ENCODE results near the gene CLCA4. TPM values are rescaled to one million over a fixed set of nuclear protein-coding genes. Genes with fewer than 3 reads are reported as not detected.

The CLCA4 gene
- total and polyA plus RNA-seq, 9 of the 15 experiments (the other 6 are each of a cell fraction or from before 2014, with no cell fraction given) = not detected

DNA sequence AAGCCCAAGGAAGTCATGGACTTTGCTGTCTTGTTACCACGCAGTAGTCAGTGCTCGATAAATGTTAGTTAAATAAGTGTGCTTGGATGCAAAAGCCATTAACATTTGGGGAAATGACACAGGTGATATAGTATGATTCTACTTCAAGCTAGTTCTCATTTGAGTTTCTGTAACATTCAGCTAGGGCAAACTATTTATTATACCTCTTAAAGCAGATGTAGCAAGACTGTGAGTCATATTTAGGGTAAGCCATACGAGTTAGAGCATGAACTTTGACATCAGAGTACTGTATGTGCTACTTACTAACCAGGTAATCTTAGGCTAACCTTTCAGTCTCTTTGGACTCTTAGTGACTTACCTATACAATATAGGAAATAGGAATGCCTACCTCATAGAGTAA, 21.0 kb downstream of the CLCA4 start:
- Histone ChIP-seq H4K20me1 (replicated peaks; ENCODE audit: control insufficient read depth, insufficient read depth, low read length) (no peaks in the 10 kb centered on the region), H3K79me2 (ENCODE audit: control insufficient read depth, insufficient read depth, low read length) (no peaks in the 10 kb centered on the region), H3K4me2 (ENCODE audit: insufficient read depth, low read length) (no peak overlapping the region), H3K9me1 (ENCODE audit: control insufficient read depth, insufficient read depth, low read length) (no peaks in the 10 kb centered on the region), H3K36me3 (ENCODE audit: control insufficient read depth, insufficient read depth, low read length) (no peaks in the 10 kb centered on the region), H3K9me3 (replicated peaks; ENCODE audit: control insufficient read depth, insufficient read depth, low read depth, low read length) (no peaks in the 10 kb centered on the region), H3K9ac (ENCODE audit: insufficient read depth in 1 of 2, low read depth in 2 of 2, low read length in 2 of 2) (no peak overlapping the region), H3K27me3 (ENCODE audit: control insufficient read depth in 2 of 2, insufficient read depth in 2 of 2, low read length in 2 of 2) (no peaks in the 10 kb centered on the region), H3K4me1 (replicated peaks in 1 of 2; ENCODE audit: control insufficient read depth in 2 of 2, insufficient read depth in 2 of 2, low read length in 2 of 2) (no peaks in the 10 kb centered on the region), H3K27ac (ENCODE audit: extremely low read depth, low read depth, low read length) (no peak overlapping the region), H2AFZ (ENCODE audit: low read depth, low read length) (no peak overlapping the region), H3K4me3 (no peak overlapping the region)
- POLR2A ChIA-PET = no interaction called here
- CTCF ChIA-PET (ENCODE audit: low intra/inter-chr PET ratio) = no interaction called here
- DNase-seq (ENCODE audit: extremely low read depth in 1 of 4, low spot score in 3 of 4) = no peak
- ATAC-seq = no peak
- intact Hi-C loops (cut with micrococcal nuclease) (no loop called here), in situ Hi-C loops (cut with MboI) (no loop called here)
- 2% methylated on average over 3 of the region's 3 CpGs for WGBS (ENCODE audit: insufficient coverage, low coverage, missing lambda C conversion rate)
- no peak for FAIRE-seq
- BruUV-seq (replicated peaks) = no TSS peak
- TF ChIP-seq, protein P1, sequence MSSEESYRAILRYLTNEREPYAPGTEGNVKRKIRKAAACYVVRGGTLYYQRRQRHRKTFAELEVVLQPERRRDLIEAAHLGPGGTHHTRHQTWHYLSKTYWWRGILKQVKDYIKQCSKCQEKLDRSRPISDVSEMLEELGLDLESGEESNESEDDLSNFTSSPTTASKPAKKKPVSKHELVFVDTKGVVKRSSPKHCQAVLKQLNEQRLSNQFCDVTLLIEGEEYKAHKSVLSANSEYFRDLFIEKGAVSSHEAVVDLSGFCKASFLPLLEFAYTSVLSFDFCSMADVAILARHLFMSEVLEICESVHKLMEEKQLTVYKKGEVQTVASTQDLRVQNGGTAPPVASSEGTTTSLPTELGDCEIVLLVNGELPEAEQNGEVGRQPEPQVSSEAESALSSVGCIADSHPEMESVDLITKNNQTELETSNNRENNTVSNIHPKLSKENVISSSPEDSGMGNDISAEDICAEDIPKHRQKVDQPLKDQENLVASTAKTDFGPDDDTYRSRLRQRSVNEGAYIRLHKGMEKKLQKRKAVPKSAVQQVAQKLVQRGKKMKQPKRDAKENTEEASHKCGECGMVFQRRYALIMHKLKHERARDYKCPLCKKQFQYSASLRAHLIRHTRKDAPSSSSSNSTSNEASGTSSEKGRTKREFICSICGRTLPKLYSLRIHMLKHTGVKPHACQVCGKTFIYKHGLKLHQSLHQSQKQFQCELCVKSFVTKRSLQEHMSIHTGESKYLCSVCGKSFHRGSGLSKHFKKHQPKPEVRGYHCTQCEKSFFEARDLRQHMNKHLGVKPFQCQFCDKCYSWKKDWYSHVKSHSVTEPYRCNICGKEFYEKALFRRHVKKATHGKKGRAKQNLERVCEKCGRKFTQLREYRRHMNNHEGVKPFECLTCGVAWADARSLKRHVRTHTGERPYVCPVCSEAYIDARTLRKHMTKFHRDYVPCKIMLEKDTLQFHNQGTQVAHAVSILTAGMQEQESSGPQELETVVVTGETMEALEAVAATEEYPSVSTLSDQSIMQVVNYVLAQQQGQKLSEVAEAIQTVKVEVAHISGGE (CRISPR knock-in tag; IDR thresholded peaks at IDR 0.05) = no peak
- TF ChIP-seq, protein P2, sequence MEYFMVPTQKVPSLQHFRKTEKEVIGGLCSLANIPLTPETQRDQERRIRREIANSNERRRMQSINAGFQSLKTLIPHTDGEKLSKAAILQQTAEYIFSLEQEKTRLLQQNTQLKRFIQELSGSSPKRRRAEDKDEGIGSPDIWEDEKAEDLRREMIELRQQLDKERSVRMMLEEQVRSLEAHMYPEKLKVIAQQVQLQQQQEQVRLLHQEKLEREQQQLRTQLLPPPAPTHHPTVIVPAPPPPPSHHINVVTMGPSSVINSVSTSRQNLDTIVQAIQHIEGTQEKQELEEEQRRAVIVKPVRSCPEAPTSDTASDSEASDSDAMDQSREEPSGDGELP (CRISPR knock-in tag; IDR thresholded peaks at IDR 0.05; ENCODE audit: borderline replicate concordance) = no peak
- TF ChIP-seq HOXB6 (CRISPR knock-in tag; IDR thresholded peaks at IDR 0.05; ENCODE audit: borderline replicate concordance) = no peak
- no peak for TF ChIP-seq HDAC8 (tag; IDR thresholded peaks at IDR 0.05)
- TF ChIP-seq ZNF384 (IDR thresholded peaks at IDR 0.05; ENCODE audit: low read depth, low read length) = no peak
- no peak for TF ChIP-seq EP400 (IDR thresholded peaks at IDR 0.05)
- TF ChIP-seq, protein P3, sequence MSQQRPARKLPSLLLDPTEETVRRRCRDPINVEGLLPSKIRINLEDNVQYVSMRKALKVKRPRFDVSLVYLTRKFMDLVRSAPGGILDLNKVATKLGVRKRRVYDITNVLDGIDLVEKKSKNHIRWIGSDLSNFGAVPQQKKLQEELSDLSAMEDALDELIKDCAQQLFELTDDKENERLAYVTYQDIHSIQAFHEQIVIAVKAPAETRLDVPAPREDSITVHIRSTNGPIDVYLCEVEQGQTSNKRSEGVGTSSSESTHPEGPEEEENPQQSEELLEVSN (IDR thresholded peaks at IDR 0.05; ENCODE audit: borderline replicate concordance in 1 of 2, extremely low read depth in 1 of 2, insufficient read depth in 1 of 2, insufficient read length in 1 of 2, low read depth in 1 of 2, low read length in 1 of 2, poor library complexity in 1 of 2, severe bottlenecking in 1 of 2) = no peak
- TF ChIP-seq MCM7 (IDR thresholded peaks at IDR 0.05) = no peak
- TF ChIP-seq BCL6 (CRISPR knock-in tag; IDR thresholded peaks at IDR 0.05) = no peak

Data from K562 (cell line).